HG03575 (cell line): Measurements from ENCODE around the gene LRRK1.

Source experiments
- ATAC-seq: cut with Tn5 transposase; IDR thresholded peaks from one replicate; pipeline ENCODE4 v1.9.1; 2021; ENCODE audit not compliant: unreplicated experiment, insufficient number of reproducible peaks, low FRiP score; ENCODE audit errors: extremely low read depth

The LRRK1 gene

GRCh38 chr15:101014921-101015841 lies 96.0 kb downstream of the LRRK1 start:
- no peak for ATAC-seq

- no peak for ATAC-seq
These were observed 97.4 kb downstream of the LRRK1 start for GRCh38 chr15:101016581-101016980.

- no peak for ATAC-seq
These were observed 98.1 kb downstream of the LRRK1 start for GRCh38 chr15:101017093-101017754.

GRCh38 chr15:101018016-101018415 lies 98.9 kb downstream of the LRRK1 start:
- no peak for ATAC-seq

GRCh38 chr15:101018450-101018849 lies 99.3 kb downstream of the LRRK1 start:
- ATAC-seq = no peak

GRCh38 chr15:101019366-101019896 lies 100.3 kb downstream of the LRRK1 start:
- no peak for ATAC-seq

- no peak for ATAC-seq
These were observed 101.3 kb downstream of the LRRK1 start for GRCh38 chr15:101020451-101020850.

GRCh38 chr15:101020945-101021344 lies 101.8 kb downstream of the LRRK1 start:
- no peak for ATAC-seq

GRCh38 chr15:101022306-101022705 lies 103.1 kb downstream of the LRRK1 start:
- ATAC-seq = no peak

GRCh38 chr15:101022876-101023275 lies 103.7 kb downstream of the LRRK1 start:
- no peak for ATAC-seq

GRCh38 chr15:101023501-101024072 lies 104.4 kb downstream of the LRRK1 start:
- ATAC-seq = no peak

- no peak for ATAC-seq
These were observed 105.0 kb downstream of the LRRK1 start for GRCh38 chr15:101024073-101024695.

GRCh38 chr15:101024706-101025500 lies 105.7 kb downstream of the LRRK1 start:
- no peak for ATAC-seq

GRCh38 chr15:101025501-101025885 lies 106.3 kb downstream of the LRRK1 start:
- no peak for ATAC-seq

GRCh38 chr15:101025896-101026631 lies 106.9 kb downstream of the LRRK1 start:
- no peak for ATAC-seq

- ATAC-seq = no peak
These were observed 107.6 kb downstream of the LRRK1 start for GRCh38 chr15:101026656-101027272.

GRCh38 chr15:101027273-101027901 lies 108.2 kb downstream of the LRRK1 start:
- no peak for ATAC-seq
